Osteocyte (in vitro differentiated cells): ENCODE results near the gene BABAM2. TPM values are rescaled to one million over a fixed set of nuclear protein-coding genes. Genes with fewer than 3 reads are reported as not detected.
"Not testable (repeated sequence)": the region's sequence is repeated elsewhere in the genome, so short reads cannot be mapped to it uniquely, and the experiment has no call there.

Experiments used
- DNase-seq: peaks from one replicate; pipeline ENCODE4 v3.0.0; 2021; ENCODE audit warnings: mixed read lengths; ENCODE audit not compliant: unreplicated experiment; ENCODE audit errors: extremely low spot score
- H3K27ac Mint-ChIP-seq: one replicate; pipeline ENCODE4 v1.8.0; 2021; ENCODE audit warnings: mild to moderate bottlenecking, mixed read lengths; ENCODE audit not compliant: unreplicated experiment
- H3K27me3 Mint-ChIP-seq: one replicate; pipeline ENCODE4 v1.8.0; 2021; ENCODE audit warnings: mixed read lengths; ENCODE audit not compliant: unreplicated experiment
- H3K36me3 Mint-ChIP-seq: one replicate; pipeline ENCODE4 v1.8.0; 2021; ENCODE audit warnings: mixed read lengths; ENCODE audit not compliant: unreplicated experiment
- H3K4me1 Mint-ChIP-seq: one replicate; pipeline ENCODE4 v1.8.0; 2021; ENCODE audit warnings: mixed read lengths; ENCODE audit not compliant: unreplicated experiment
- H3K4me3 Mint-ChIP-seq: one replicate; pipeline ENCODE4 v1.8.0; 2021; ENCODE audit warnings: mild to moderate bottlenecking, moderate library complexity, mixed read lengths; ENCODE audit not compliant: unreplicated experiment
- H3K9me3 Mint-ChIP-seq: one replicate; pipeline ENCODE4 v1.8.0; 2021; ENCODE audit warnings: mixed read lengths; ENCODE audit not compliant: unreplicated experiment
- total RNA-seq: library from RNA; stranded (reverse); gene quantifications from 2 replicates; pipeline ENCODE4 v1.2.1, GENCODE V29; 2021
- TF ChIP-seq, protein P1 (sequence below): fragments of 200-600 bp; sonication (generic); IDR thresholded peaks from 2 replicates; pipeline ENCODE4 v1.5.0; 2021; ENCODE audit warnings: antibody characterized with exemption, mild to moderate bottlenecking, moderate library complexity

Gene BABAM2
- total RNA-seq, 1 donor from 2014 or later, result 43.6 TPM

DNA sequence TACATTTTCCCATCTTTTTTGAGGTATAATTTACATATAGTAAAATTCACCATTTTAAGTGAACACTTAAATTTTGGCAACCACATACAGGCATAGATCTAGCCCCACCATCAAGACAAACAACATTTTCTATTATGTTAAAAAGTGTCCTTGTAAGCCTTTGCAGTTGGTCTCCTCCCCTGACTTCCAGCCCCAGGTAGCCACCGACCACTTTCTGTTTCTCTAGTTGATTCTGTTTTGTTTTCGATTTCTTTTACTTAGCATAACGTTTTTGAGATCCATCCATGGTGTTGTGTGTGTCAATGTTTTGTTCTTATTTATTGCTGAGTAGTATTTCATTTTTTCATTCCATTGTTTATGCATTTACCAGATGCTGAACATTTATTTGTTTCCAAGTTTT is 366.7 kb downstream of the BABAM2 start:
- DNase-seq, result no peak
- H3K27me3 Mint-ChIP-seq, result no peaks in the 10 kb centered on the region
- no peak overlapping the region for H3K27ac Mint-ChIP-seq
- H3K36me3 Mint-ChIP-seq, result peaks cover 10% of the 10 kb centered on the region
- no peak overlapping the region for H3K4me3 Mint-ChIP-seq
- no peaks in the 10 kb centered on the region for H3K9me3 Mint-ChIP-seq
- no peaks in the 10 kb centered on the region for H3K4me1 Mint-ChIP-seq
- TF ChIP-seq, protein P1, sequence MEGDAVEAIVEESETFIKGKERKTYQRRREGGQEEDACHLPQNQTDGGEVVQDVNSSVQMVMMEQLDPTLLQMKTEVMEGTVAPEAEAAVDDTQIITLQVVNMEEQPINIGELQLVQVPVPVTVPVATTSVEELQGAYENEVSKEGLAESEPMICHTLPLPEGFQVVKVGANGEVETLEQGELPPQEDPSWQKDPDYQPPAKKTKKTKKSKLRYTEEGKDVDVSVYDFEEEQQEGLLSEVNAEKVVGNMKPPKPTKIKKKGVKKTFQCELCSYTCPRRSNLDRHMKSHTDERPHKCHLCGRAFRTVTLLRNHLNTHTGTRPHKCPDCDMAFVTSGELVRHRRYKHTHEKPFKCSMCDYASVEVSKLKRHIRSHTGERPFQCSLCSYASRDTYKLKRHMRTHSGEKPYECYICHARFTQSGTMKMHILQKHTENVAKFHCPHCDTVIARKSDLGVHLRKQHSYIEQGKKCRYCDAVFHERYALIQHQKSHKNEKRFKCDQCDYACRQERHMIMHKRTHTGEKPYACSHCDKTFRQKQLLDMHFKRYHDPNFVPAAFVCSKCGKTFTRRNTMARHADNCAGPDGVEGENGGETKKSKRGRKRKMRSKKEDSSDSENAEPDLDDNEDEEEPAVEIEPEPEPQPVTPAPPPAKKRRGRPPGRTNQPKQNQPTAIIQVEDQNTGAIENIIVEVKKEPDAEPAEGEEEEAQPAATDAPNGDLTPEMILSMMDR, result no peak

DNA sequence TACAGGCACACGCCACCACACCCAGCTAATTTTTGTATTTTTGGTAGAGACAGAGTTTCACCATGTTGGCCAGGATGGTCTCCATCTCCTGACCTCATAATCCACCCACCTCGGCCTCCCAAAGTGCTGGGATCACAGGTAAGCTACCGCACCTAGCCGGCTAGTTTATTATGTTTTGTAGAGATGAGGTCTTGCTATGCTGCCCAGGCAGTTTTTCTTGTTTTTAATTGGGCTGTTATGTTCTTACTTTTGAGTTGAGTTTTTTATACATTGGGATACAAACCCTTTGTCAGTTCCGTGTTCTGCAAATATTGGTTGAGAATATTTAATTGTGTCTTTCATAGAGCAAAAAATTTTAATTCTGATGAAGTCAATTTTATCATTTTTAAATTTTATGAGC is 368.7 kb downstream of the BABAM2 start:
- DNase-seq, H3K27me3 Mint-ChIP-seq, H3K36me3 Mint-ChIP-seq, H3K27ac Mint-ChIP-seq, H3K4me3 Mint-ChIP-seq, H3K4me1 Mint-ChIP-seq, H3K9me3 Mint-ChIP-seq: not testable (repeated sequence)

DNA sequence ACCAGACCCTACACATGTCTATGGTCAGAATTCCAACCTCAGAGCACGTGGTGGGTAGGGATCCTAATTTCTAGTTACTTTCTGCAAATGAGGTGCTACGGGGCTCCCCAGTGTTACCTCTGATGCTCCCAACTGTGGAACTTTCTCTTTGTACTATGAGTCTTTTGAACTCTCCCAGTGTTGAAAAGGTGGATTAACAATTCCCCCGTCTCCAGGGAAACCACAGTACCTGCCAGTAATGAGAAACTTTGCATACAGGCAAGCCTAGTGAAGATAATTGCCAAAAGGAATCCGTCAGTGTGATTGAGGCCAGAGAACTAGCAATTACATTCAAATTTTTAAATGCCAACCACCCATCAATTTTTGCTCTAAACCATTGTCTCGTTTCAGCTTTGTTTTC is 373.2 kb downstream of the BABAM2 start:
- TF ChIP-seq, protein P1, result no peak
- DNase-seq, result no peak
- Mint-ChIP-seq H3K9me3 (no peaks in the 10 kb centered on the region), H3K27me3 (no peaks in the 10 kb centered on the region), H3K4me3 (no peak overlapping the region), H3K36me3 (peaks cover 9% of the 10 kb centered on the region), H3K4me1 (no peaks in the 10 kb centered on the region), H3K27ac (no peak overlapping the region)

DNA sequence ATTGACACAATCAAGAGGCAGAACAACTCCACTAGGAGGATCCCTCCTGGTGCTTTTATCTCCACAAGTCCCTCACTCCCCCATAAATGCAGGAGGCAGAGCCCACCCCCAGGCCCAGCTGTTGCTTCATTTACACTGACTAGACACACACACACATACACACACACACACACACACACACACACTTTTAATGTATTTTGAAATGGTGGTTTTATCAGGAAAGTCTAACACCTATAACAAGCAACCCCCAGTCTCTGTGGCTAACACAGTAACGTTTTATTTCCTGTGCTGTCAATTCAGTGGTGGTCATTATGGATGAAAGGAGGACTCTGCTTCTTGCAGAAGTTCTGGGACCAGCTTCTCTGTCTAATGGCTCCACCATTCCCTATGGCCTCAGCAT is 376.8 kb downstream of the BABAM2 start:
- TF ChIP-seq, protein P1, result no peak
- Mint-ChIP-seq H3K4me1 (peaks cover 23% of the 10 kb centered on the region), H3K27me3 (no peaks in the 10 kb centered on the region), H3K27ac (no peak overlapping the region), H3K4me3 (no peak overlapping the region), H3K9me3 (no peaks in the 10 kb centered on the region), H3K36me3 (peaks cover 3% of the 10 kb centered on the region)
- no peak for DNase-seq

DNA sequence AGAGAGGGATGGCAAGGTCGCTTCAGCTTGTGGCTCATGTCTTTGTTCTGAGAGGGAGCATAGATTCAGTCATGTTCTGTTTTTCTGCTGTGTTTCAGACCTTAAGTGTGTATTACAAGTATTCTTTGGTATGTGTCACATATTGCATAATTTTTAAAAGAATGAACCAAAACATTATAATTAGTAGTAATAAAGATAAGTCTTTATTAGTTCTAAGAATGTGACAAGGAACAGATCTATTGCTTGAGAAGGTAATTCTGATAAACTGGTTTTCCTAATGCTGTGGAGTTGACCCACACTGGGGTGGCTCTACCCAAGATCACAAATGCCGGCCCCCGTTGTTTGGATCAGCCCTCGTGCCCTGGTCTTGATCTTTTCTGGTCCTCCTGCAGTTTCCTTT is 377.9 kb downstream of the BABAM2 start:
- no peak overlapping the region for H3K4me3 Mint-ChIP-seq
- TF ChIP-seq, protein P1, result no peak
- DNase-seq, result no peak

More for the DNA sequence above, 377.9 kb downstream of the BABAM2 start:
- H3K4me1 Mint-ChIP-seq, result peaks cover 24% of the 10 kb centered on the region
- no peaks in the 10 kb centered on the region for H3K9me3 Mint-ChIP-seq
- H3K36me3 Mint-ChIP-seq, result peaks cover 1% of the 10 kb centered on the region
- no peak overlapping the region for H3K27ac Mint-ChIP-seq
- no peaks in the 10 kb centered on the region for H3K27me3 Mint-ChIP-seq
